HEK293 (cell line): ENCODE measurements around the gene EPHA2.

ENCODE experiments used
- ZBTB49 ChIP-seq: fragments of 450-650 bp; formaldehyde crosslinking; IDR thresholded peaks from 2 replicates; pipeline ENCODE4 v1.5.1; 2016; ENCODE audit warnings: missing biosample characterization, missing genetic modification characterization, low read depth
- ZNF155 ChIP-seq: fragments of 450-650 bp; formaldehyde crosslinking; IDR thresholded peaks from 2 replicates; pipeline ENCODE4 v1.5.1; 2016; ENCODE audit warnings: missing biosample characterization, missing genetic modification characterization
- ZNF350 ChIP-seq: fragments of 450-650 bp; formaldehyde crosslinking; IDR thresholded peaks from 2 replicates; pipeline ENCODE4 v1.5.0; 2017; ENCODE audit warnings: missing biosample characterization, mild to moderate bottlenecking, missing genetic modification characterization
- ZNF677 ChIP-seq: fragments of 450-650 bp; IDR thresholded peaks from 2 replicates; pipeline ENCODE4 v1.5.0; 2018; ENCODE audit warnings: missing biosample characterization, mild to moderate bottlenecking, missing genetic modification characterization, moderate library complexity
- ZNF776 ChIP-seq: fragments of 450-650 bp; formaldehyde crosslinking; IDR thresholded peaks from 2 replicates; pipeline ENCODE4 v1.5.0; 2017; ENCODE audit warnings: missing biosample characterization, missing genetic modification characterization, borderline replicate concordance
- ZSCAN30 ChIP-seq: fragments of 450-650 bp; IDR thresholded peaks from 2 replicates; pipeline ENCODE4 v1.5.1; 2018; ENCODE audit warnings: missing biosample characterization, mild to moderate bottlenecking, missing genetic modification characterization, moderate library complexity
- TF ChIP-seq, protein P1 (sequence below): fragments of 450-650 bp; formaldehyde crosslinking; IDR thresholded peaks from 2 replicates; pipeline ENCODE4 v1.5.1; 2016; ENCODE audit warnings: missing biosample characterization, missing genetic modification characterization

DNA sequence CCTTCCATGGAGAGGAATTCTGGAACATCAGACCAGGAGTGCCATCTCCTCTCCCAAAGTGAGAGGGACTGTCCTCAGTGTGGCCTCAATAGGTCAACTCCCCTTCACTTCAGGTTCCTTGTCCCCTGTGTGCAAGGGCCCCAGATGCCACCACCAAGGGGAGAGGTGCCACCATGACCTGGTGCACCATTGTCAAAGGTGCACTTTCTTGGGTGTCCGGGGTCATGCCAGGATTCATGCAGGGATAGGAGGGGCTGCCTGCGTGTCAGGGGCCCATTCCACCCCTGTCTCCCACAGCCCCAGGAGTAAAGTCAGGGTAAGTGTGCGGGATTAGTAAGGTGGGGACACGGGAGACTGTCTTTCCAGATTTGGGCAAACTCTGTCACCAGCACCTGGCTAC is 21.4 kb upstream of the EPHA2 start:
- TF ChIP-seq, protein P1, sequence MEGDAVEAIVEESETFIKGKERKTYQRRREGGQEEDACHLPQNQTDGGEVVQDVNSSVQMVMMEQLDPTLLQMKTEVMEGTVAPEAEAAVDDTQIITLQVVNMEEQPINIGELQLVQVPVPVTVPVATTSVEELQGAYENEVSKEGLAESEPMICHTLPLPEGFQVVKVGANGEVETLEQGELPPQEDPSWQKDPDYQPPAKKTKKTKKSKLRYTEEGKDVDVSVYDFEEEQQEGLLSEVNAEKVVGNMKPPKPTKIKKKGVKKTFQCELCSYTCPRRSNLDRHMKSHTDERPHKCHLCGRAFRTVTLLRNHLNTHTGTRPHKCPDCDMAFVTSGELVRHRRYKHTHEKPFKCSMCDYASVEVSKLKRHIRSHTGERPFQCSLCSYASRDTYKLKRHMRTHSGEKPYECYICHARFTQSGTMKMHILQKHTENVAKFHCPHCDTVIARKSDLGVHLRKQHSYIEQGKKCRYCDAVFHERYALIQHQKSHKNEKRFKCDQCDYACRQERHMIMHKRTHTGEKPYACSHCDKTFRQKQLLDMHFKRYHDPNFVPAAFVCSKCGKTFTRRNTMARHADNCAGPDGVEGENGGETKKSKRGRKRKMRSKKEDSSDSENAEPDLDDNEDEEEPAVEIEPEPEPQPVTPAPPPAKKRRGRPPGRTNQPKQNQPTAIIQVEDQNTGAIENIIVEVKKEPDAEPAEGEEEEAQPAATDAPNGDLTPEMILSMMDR, result no peak
- TF ChIP-seq ZBTB49, result no peak
- no peak for TF ChIP-seq ZSCAN30 (tag by site-specific recombination)
- no peak for TF ChIP-seq ZNF677 (tag by site-specific recombination)
- no peak for TF ChIP-seq ZNF155 (tag by site-specific recombination)
- TF ChIP-seq ZNF350 (tag by site-specific recombination), result no peak
- TF ChIP-seq ZNF776 (tag by site-specific recombination), result no peak
